Panc1 (cell line): ENCODE measurements around the gene WFDC12. TPM values are rescaled to one million over a fixed set of nuclear protein-coding genes. Genes with fewer than 3 reads are reported as not detected.

Source experiments
- ATAC-seq: fragments of 200-7000 bp; cut with Tn5 transposase; 2 replicates; pipeline ENCODE4 v1.9.1; 2020; ENCODE audit warnings: mild to moderate bottlenecking, moderate library complexity
- BruUV-seq: library from RNA; stranded (reverse); fragments of 400-500 nt; replicated peaks from 2 replicates; lab custom pipeline; 2021; lab: Mats Ljungman, UMichigan
- CTCF ChIA-PET: fragments of 300-600 bp; sonication (Branson Sonifier 250); formaldehyde crosslinking; loops from one replicate; lab custom pipeline; 2022; ENCODE audit warnings: antibody characterized with exemption; lab: Charles Lee
- POLR2A ChIA-PET: fragments of 300-600 bp; sonication (Branson Sonifier 250); formaldehyde crosslinking; loops from one replicate; lab custom pipeline; 2022; ENCODE audit warnings: antibody characterized with exemption; lab: Charles Lee
- DNase-seq: peaks from one replicate; pipeline ENCODE4 v3.0.0-alpha.2; 2010; ENCODE audit warnings: low read depth, low spot score
- H3K27ac ChIP-seq: 2 replicates; pipeline ENCODE4 v1.5.1; 2011; ENCODE audit warnings: mild to moderate bottlenecking, low read length, inconsistent platforms
- H3K27me3 ChIP-seq: fragments of 200-500 bp; sonication (Bioruptor generic); 2 replicates; pipeline ENCODE4 v1.6.0; 2014; ENCODE audit warnings: low read length, inconsistent platforms; ENCODE audit not compliant: control insufficient read depth, insufficient read depth
- H3K36me3 ChIP-seq: fragments of 200-500 bp; sonication (Bioruptor generic); 2 replicates; pipeline ENCODE4 v1.5.1; 2014; ENCODE audit warnings: inconsistent platforms, mild to moderate bottlenecking, low read length, moderate library complexity; ENCODE audit not compliant: control insufficient read depth, insufficient read depth
- H3K4me1 ChIP-seq: 2 replicates; pipeline ENCODE4 v1.5.1; 2011; ENCODE audit warnings: inconsistent platforms, mild to moderate bottlenecking, low read length, moderate library complexity; ENCODE audit not compliant: control insufficient read depth, insufficient read depth
- H3K4me3 ChIP-seq, 2 experiments: 2 replicates each; pipeline ENCODE4 v1.5.1; 2011 to 2012; ENCODE audit warnings: low read depth in 2 of 2, low read length in 2 of 2, mild to moderate bottlenecking in 2 of 2, inconsistent platforms in 1 of 2, moderate library complexity in 1 of 2
- H3K9me3 ChIP-seq: fragments of 200-500 bp; sonication (Bioruptor generic); 2 replicates; pipeline ENCODE4 v1.5.1; 2014; ENCODE audit warnings: low read depth, mild to moderate bottlenecking, inconsistent platforms, low read length, moderate library complexity; ENCODE audit not compliant: control insufficient read depth, insufficient read depth
- CTCF ChIP-seq: fragments of 450-650 bp; IDR thresholded peaks from 2 replicates; pipeline ENCODE4 v1.5.1; 2017; ENCODE audit warnings: mild to moderate bottlenecking
- POLR2AphosphoS5 ChIP-seq: IDR thresholded peaks from 2 replicates; pipeline ENCODE4 v1.6.1; 2012; ENCODE audit warnings: mild to moderate bottlenecking, low read depth, low read length, moderate library complexity
- REST ChIP-seq, 2 experiments: IDR thresholded peaks; 2 replicates each; pipeline ENCODE4 v1.6.1; 2011 to 2012; ENCODE audit warnings: low read depth in 2 of 2, control low read depth in 1 of 2, low read length in 1 of 2, mild to moderate bottlenecking in 1 of 2, moderate library complexity in 1 of 2; ENCODE audit not compliant: insufficient read depth in 1 of 2
- SIN3A ChIP-seq: IDR thresholded peaks from 2 replicates; pipeline ENCODE4 v1.6.1; 2012; ENCODE audit warnings: low read depth, mild to moderate bottlenecking, low read length, moderate library complexity, borderline replicate concordance; ENCODE audit not compliant: insufficient read depth
- TCF7L2 ChIP-seq: IDR thresholded peaks from 2 replicates; pipeline ENCODE4 v1.6.1; 2011; ENCODE audit warnings: mild to moderate bottlenecking, low read depth, low read length, inconsistent platforms
- in situ Hi-C: cut with HindIII; loops from 2 replicates; pipeline ENCODE4 v1.10.0; 2016; ENCODE audit warnings: low sequenced_read_pairs, low pct_unique_long_range_greater_than_20kb
- intact Hi-C: fragments of 100-400 bp; cut with micrococcal nuclease; formaldehyde crosslinking; loops from one replicate; pipeline ENCODE4 v1.10.0; 2022; ENCODE audit not compliant: unreplicated experiment
- total RNA-seq: library from RNA; stranded (reverse); gene quantifications from one replicate; pipeline ENCODE4 v1.2.1, GENCODE V29; 2021; ENCODE audit not compliant: unreplicated experiment

WFDC12 gene
- total RNA-seq, 1 experiment from 2014 or later = not detected

- in situ Hi-C loops = no loop called here
- ChIA-PET POLR2A (no interaction called here), CTCF (no interaction called here)
- H3K4me3 ChIP-seq = no peak overlapping the region
- H3K27me3 ChIP-seq = peaks cover 7% of the 10 kb centered on the region
- intact Hi-C loops = loop anchor here (5.0 kb wide), 1 partner anchor 108 kb away; no protein-coding TSS in a partner anchor
- no peak for TF ChIP-seq POLR2AphosphoS5
- TF ChIP-seq TCF7L2 = no peak
- no peak for TF ChIP-seq CTCF
- no peak for TF ChIP-seq REST (IDR thresholded peaks at IDR 0.05; ENCODE audit: insufficient read depth in 1 of 2, low read depth in 2 of 2, low read length in 1 of 2)
- TF ChIP-seq SIN3A = no peak
- H3K36me3 ChIP-seq = no peaks in the 10 kb centered on the region
- no peak overlapping the region for H3K27ac ChIP-seq
- ATAC-seq (no peak), DNase-seq (no peak)
- no TSS peak for BruUV-seq
- no peaks in the 10 kb centered on the region for H3K4me1 ChIP-seq
- H3K9me3 ChIP-seq = no peaks in the 10 kb centered on the region
Measured at GRCh38 chr20:45119556-45120266, 4.6 kb downstream of the WFDC12 start.

GRCh38 chr20:45118028-45118427 lies 6.2 kb downstream of the WFDC12 start:
- CTCF ChIA-PET = interaction anchor here (0.7 to 0.9 kb wide), 2 partner anchors 13 to 74 kb away, joined by 3 read pairs; no protein-coding TSS in a partner anchor

More at GRCh38 chr20:45118028-45118427, 6.2 kb downstream of the WFDC12 start:
- intact Hi-C loops (no loop called here), in situ Hi-C loops (no loop called here)
- H3K36me3 ChIP-seq = no peaks in the 10 kb centered on the region
- no TSS peak for BruUV-seq
- TF ChIP-seq CTCF = peak; percentile 26; the same call in 1 of the 2 replicates
- TF ChIP-seq TCF7L2 = no peak
- no peak for TF ChIP-seq POLR2AphosphoS5
- POLR2A ChIA-PET = no interaction called here
- H3K27me3 ChIP-seq = peaks cover 7% of the 10 kb centered on the region
- no peak overlapping the region for H3K27ac ChIP-seq
- H3K4me1 ChIP-seq = no peaks in the 10 kb centered on the region
- no peaks in the 10 kb centered on the region for H3K9me3 ChIP-seq
- ATAC-seq (no peak), DNase-seq (no peak)
- no peak overlapping the region for H3K4me3 ChIP-seq
